Measurements from ENCODE around the gene MYL4.
A peak's percentile ranks its signal among the peaks of the same experiment; 100 is the strongest.
"Not testable (repeated sequence)": the region's sequence is repeated elsewhere in the genome, so short reads cannot be mapped to it uniquely, and the experiment has no call there.

MYL4 gene

DNA sequence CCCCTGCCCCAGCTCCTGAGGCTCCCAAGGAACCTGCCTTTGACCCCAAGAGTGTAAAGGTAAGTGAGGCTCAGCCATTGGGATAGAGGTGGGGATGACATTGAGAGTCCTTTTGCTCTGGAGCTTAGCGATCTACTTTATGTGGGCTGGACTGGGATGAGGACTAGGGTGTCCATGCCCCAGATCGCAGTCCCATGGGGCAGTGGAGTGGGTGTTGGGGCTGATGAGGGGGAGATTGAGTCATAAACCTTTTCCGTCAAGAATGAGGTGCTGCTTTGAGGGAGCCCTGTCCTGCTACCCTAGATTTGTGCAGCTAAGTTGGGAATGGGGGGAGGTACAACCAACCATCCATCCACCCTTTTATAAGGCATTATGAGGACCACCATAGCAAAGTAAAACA is 351 bp downstream of the MYL4 start:
- Mint-ChIP-seq H3K4me3 (peak overlapping the region; percentile 65 to 92 (median 86)), H3K36me3 (ENCODE audit: low read depth) (no peaks in the 10 kb centered on the region), H3K27ac (peak overlapping the region; percentile 47 to 95 (median 48)), H3K9me3 (no peaks in the 10 kb centered on the region), H3K27me3 (ENCODE audit: low read depth) (peaks cover 3% of the 10 kb centered on the region), H3K4me1 (peaks cover 68% of the 10 kb centered on the region)
- TF ChIP-seq, protein P1, sequence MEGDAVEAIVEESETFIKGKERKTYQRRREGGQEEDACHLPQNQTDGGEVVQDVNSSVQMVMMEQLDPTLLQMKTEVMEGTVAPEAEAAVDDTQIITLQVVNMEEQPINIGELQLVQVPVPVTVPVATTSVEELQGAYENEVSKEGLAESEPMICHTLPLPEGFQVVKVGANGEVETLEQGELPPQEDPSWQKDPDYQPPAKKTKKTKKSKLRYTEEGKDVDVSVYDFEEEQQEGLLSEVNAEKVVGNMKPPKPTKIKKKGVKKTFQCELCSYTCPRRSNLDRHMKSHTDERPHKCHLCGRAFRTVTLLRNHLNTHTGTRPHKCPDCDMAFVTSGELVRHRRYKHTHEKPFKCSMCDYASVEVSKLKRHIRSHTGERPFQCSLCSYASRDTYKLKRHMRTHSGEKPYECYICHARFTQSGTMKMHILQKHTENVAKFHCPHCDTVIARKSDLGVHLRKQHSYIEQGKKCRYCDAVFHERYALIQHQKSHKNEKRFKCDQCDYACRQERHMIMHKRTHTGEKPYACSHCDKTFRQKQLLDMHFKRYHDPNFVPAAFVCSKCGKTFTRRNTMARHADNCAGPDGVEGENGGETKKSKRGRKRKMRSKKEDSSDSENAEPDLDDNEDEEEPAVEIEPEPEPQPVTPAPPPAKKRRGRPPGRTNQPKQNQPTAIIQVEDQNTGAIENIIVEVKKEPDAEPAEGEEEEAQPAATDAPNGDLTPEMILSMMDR (IDR thresholded peaks at IDR 0.05; ENCODE audit: unreplicated experiment in 3 of 3) = no peak

DNA sequence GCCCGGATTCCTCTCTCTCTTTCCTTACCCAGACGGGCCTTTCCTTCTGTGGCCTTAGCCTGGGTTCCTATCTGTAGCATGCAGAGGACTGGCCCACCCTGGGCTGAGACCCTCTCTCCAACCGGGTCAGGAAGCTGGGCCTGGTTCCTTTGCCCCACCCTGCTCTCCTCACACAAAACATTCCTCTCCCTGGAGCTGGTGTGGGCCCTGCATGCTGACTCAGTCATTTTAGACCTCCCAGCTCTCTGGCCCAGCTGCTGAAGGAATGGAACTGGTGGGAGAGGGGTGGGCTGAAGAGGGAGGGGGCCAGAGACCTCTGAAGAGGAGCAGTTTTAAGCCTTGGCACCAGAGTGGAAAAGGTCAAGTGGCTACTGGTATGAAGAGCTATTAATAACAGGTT is 957 bp downstream of the MYL4 start:
- H3K4me1 Mint-ChIP-seq = peaks cover 62% of the 10 kb centered on the region
- H3K4me3 Mint-ChIP-seq = peak overlapping the region; percentile 65 to 92 (median 86)
- H3K27me3 Mint-ChIP-seq (ENCODE audit: low read depth) = peaks cover 3% of the 10 kb centered on the region
- H3K27ac Mint-ChIP-seq = peak overlapping the region; percentile 47 to 95 (median 48)
- TF ChIP-seq, protein P1 (IDR thresholded peaks at IDR 0.05; ENCODE audit: unreplicated experiment in 3 of 3) = no peak
- no peaks in the 10 kb centered on the region for H3K36me3 Mint-ChIP-seq (ENCODE audit: low read depth)
- H3K9me3 Mint-ChIP-seq = no peaks in the 10 kb centered on the region

DNA sequence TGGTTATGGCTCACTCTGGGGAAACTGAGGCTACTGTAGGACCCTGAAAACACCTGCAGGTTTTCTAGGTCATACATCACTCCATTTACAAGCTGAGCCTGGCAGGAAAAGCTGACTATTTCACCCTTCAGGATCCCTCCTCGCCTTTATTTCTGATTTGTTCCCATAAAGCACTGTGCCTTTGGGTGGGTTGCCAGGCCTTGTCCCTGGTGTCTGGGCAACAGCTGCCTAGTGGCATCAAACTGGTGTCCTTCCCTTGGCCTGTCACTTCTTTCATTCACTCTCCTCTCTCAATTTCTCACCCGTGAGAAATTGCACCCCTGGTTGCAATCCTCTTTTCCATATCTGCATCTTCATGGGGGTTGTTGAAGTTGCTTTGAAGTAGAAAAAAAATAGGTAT is 1.6 kb downstream of the MYL4 start:
- no peaks in the 10 kb centered on the region for H3K36me3 Mint-ChIP-seq (ENCODE audit: low read depth)
- peak overlapping the region; percentile 9 to 92 (median 86) for H3K4me3 Mint-ChIP-seq
- TF ChIP-seq, protein P1 (IDR thresholded peaks at IDR 0.05; ENCODE audit: unreplicated experiment in 3 of 3) = no peak
- peaks cover 56% of the 10 kb centered on the region for H3K4me1 Mint-ChIP-seq
- H3K9me3 Mint-ChIP-seq = no peaks in the 10 kb centered on the region
- peaks cover 3% of the 10 kb centered on the region for H3K27me3 Mint-ChIP-seq (ENCODE audit: low read depth)
- H3K27ac Mint-ChIP-seq = peak overlapping the region; percentile 47 to 95 (median 62)

DNA sequence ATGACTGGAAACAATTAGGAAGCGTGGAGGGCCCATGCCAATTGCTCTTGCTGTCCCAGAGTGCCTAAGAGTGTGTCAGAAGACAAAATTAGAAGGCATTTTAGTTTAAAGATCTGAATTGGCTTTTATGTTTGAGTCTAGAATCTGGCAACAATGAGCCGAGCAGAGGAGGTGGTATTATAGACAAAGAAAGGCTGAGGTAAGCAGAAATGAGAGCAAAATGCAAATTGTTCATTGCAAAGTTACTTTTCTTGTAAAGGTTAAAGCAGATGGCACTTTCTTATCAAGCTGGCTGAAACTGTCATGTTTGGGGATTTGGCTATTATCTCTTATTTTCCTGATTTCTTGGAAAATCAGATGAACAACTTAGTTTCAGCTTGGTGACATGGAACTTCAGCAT is 3.3 kb downstream of the MYL4 start:
- TF ChIP-seq, protein P1 (IDR thresholded peaks at IDR 0.05; ENCODE audit: unreplicated experiment in 3 of 3) = no peak
- H3K4me1 Mint-ChIP-seq = peaks cover 40% of the 10 kb centered on the region

DNA sequence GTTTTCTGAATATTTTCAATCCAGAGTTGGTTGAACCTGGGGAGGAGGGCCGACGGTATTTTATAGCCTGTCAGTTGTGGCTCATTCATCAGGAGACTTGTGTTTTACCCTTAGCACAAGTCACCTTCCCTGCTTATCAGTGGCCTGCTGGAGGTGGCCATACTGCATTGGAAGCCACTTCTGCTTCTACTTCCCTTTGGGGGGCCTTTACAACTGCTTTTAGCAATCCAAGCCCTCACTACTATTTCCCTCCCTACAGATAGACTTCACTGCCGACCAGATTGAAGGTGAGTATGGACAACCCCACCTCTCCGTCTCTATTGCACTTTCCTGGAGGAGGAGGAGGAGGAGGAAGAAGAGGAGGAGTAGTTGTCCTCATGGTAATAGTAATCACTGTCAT is 4.4 kb downstream of the MYL4 start:
- TF ChIP-seq, protein P1 (IDR thresholded peaks at IDR 0.05; ENCODE audit: unreplicated experiment in 3 of 3) = no peak
- Mint-ChIP-seq H3K36me3 (ENCODE audit: low read depth) (no peaks in the 10 kb centered on the region), H3K27me3 (ENCODE audit: low read depth) (peaks cover 6% of the 10 kb centered on the region), H3K27ac (no peak overlapping the region), H3K4me1 (peaks cover 37% of the 10 kb centered on the region), H3K9me3 (no peaks in the 10 kb centered on the region), H3K4me3 (peak overlapping the region in 1 of 3 experiments; percentile 17)

More for the DNA sequence above, 3.3 kb downstream of the MYL4 start:
- H3K27me3 Mint-ChIP-seq (ENCODE audit: low read depth) = peaks cover 3% of the 10 kb centered on the region
- H3K27ac Mint-ChIP-seq = peak overlapping the region; percentile 9 to 66 (median 59)
- H3K9me3 Mint-ChIP-seq = no peaks in the 10 kb centered on the region
- H3K4me3 Mint-ChIP-seq = peak overlapping the region; percentile 20 to 69 (median 48)
- H3K36me3 Mint-ChIP-seq (ENCODE audit: low read depth) = no peaks in the 10 kb centered on the region

DNA sequence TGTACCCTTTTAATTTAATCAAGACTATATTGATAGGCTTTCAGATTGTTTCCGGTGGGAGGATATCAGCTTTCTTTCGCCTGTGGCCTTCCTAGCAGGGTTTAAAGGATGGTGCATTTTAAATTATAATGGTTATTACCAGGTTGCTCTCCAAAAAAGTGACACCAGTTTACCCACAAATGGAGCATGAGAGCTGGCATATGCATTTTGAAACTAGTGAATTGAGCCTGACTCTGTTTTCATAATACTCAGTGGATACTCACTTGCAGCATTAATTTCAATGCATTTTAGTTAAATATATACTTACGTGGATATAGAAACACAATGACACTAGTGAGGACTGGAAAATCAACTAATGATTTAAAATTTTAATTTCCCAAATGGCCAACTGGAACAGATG is 5.8 kb downstream of the MYL4 start:
- Mint-ChIP-seq H3K27ac (no peak overlapping the region), H3K36me3 (ENCODE audit: low read depth) (no peaks in the 10 kb centered on the region), H3K4me3 (no peak overlapping the region), H3K27me3 (ENCODE audit: low read depth) (peaks cover 9% of the 10 kb centered on the region), H3K9me3 (no peaks in the 10 kb centered on the region), H3K4me1 (peaks cover 31% of the 10 kb centered on the region)
- TF ChIP-seq, protein P1 (IDR thresholded peaks at IDR 0.05; ENCODE audit: unreplicated experiment in 3 of 3) = no peak

DNA sequence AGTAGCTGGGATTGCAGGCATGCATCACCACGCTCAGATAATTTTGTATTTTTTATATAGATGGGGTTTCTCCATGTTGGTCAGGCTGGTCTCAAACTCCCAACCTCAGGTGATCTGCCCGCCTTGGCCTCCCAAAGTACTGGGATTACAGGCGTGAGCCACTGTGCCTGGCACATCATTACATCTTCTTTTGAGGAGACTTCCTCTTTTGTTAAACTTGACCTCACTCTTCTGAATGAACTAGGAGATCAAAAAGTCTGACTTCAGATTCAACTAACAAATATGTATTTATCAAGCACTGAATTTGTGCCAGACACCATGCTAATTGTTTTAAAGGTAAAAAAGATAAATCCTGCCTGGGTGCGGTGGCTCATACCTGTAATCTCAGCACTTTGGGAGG is 7.7 kb downstream of the MYL4 start:
- Mint-ChIP-seq H3K27me3 (ENCODE audit: low read depth) (peaks cover 18% of the 10 kb centered on the region), H3K4me1 (peaks cover 30% of the 10 kb centered on the region)
- H3K4me3 Mint-ChIP-seq; H3K27ac Mint-ChIP-seq; H3K36me3 Mint-ChIP-seq (ENCODE audit: low read depth); H3K9me3 Mint-ChIP-seq: not testable (repeated sequence)

DNA sequence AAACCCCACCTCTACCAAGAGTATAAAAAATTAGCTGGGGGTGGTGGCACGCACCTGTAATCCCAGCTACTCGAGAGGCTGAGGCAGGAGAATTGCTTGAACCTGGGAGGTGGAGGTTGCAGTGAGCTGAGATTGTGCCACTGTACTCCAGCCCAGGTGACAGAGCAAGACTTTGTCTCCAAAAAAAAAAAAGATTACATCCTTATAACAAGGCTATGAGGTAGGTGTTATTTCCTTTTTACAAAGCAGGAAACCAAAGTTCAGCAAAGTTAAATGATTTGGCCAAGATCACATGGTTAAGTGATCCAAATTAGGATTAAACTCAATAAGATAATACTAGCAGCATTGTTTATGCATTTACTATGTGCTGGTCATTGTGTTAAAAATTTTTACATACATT is 8.1 kb downstream of the MYL4 start:
- H3K9me3 Mint-ChIP-seq; H3K36me3 Mint-ChIP-seq (ENCODE audit: low read depth); H3K4me3 Mint-ChIP-seq; H3K27ac Mint-ChIP-seq: not testable (repeated sequence)
- peaks cover 18% of the 10 kb centered on the region for H3K27me3 Mint-ChIP-seq (ENCODE audit: low read depth)
- H3K4me1 Mint-ChIP-seq = peaks cover 26% of the 10 kb centered on the region

Measured in nephron (organoid).